ENCODE measurements around the gene GAB4.
"Not testable (repeated sequence)": the region's sequence is repeated elsewhere in the genome, so short reads cannot be mapped to it uniquely, and the experiment has no call there.

GAB4 gene

DNA sequence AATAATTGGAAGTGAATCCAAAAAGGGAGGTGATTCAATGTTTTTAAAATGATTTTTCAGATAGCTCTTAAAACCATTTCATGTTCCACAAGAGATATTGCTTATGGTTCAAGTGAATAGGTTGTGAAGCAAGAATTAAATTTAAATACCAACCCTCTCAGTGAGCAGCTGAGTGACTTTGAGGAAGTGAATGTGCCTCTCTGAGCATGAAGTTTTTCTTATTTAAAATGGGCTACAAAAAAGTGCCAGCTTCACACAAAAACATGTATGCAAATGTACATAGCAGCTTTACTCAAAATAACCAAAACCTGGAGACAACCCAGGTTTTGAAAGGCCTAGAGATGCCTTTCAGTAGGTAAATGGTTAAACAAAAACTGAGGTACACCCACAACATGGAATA lies 35.5 kb upstream of the GAB4 start:
- ChIA-PET CTCF (no interaction called here), POLR2A (no interaction called here)
- Histone ChIP-seq H3K4me3 (ENCODE audit: low read depth, low read length) (no peak overlapping the region), H3K9me3 (ENCODE audit: control insufficient read depth, insufficient read depth, low read depth, low read length) (no peaks in the 10 kb centered on the region), H3K4me1 (ENCODE audit: control insufficient read depth, insufficient read depth, low read length) (no peaks in the 10 kb centered on the region), H3K36me3 (ENCODE audit: control insufficient read depth in 2 of 2, insufficient read depth in 1 of 2, low read length in 2 of 2) (no peaks in the 10 kb centered on the region; a peak in 1 of 3 replicates), H3K27ac (ENCODE audit: extremely low read depth, low read depth, low read length) (no peak overlapping the region)
- TF ChIP-seq ZNF423 (tag by site-specific recombination; IDR thresholded peaks at IDR 0.05), result no peak
- TF ChIP-seq ZNF530 (tag by site-specific recombination; IDR thresholded peaks at IDR 0.05; ENCODE audit: low read depth), result no peak
- TF ChIP-seq ZNF391 (tag by site-specific recombination; IDR thresholded peaks at IDR 0.05; ENCODE audit: borderline replicate concordance, low read depth), result no peak
- no peak for TF ChIP-seq EGR2 (tag by site-specific recombination; IDR thresholded peaks at IDR 0.05; ENCODE audit: low read depth)
- no peak for TF ChIP-seq ATF2 (tag by site-specific recombination; IDR thresholded peaks at IDR 0.05; ENCODE audit: low read depth)
- no peak for TF ChIP-seq WT1 (tag by site-specific recombination; IDR thresholded peaks at IDR 0.05)
- TF ChIP-seq ZNF274 (IDR thresholded peaks at IDR 0.05; ENCODE audit: low read length), result no peak
- TF ChIP-seq ZNF274 (tag by site-specific recombination; IDR thresholded peaks at IDR 0.05; ENCODE audit: borderline replicate concordance), result no peak
- no peak for TF ChIP-seq ZBTB21 (tag by site-specific recombination; IDR thresholded peaks at IDR 0.05)
- no peak for TF ChIP-seq ZNF292 (tag by site-specific recombination; IDR thresholded peaks at IDR 0.05; ENCODE audit: borderline replicate concordance, low read depth)
- TF ChIP-seq ZNF169 (tag by site-specific recombination; IDR thresholded peaks at IDR 0.05), result no peak
- TF ChIP-seq ZNF350 (tag by site-specific recombination; IDR thresholded peaks at IDR 0.05), result no peak
- TF ChIP-seq, protein P1, sequence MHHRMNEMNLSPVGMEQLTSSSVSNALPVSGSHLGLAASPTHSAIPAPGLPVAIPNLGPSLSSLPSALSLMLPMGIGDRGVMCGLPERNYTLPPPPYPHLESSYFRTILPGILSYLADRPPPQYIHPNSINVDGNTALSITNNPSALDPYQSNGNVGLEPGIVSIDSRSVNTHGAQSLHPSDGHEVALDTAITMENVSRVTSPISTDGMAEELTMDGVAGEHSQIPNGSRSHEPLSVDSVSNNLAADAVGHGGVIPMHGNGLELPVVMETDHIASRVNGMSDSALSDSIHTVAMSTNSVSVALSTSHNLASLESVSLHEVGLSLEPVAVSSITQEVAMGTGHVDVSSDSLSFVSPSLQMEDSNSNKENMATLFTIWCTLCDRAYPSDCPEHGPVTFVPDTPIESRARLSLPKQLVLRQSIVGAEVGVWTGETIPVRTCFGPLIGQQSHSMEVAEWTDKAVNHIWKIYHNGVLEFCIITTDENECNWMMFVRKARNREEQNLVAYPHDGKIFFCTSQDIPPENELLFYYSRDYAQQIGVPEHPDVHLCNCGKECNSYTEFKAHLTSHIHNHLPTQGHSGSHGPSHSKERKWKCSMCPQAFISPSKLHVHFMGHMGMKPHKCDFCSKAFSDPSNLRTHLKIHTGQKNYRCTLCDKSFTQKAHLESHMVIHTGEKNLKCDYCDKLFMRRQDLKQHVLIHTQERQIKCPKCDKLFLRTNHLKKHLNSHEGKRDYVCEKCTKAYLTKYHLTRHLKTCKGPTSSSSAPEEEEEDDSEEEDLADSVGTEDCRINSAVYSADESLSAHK (tag by site-specific recombination; IDR thresholded peaks at IDR 0.05), result no peak
- TF ChIP-seq BCL11A (tag by site-specific recombination; IDR thresholded peaks at IDR 0.05; ENCODE audit: low read depth), result no peak

DNA sequence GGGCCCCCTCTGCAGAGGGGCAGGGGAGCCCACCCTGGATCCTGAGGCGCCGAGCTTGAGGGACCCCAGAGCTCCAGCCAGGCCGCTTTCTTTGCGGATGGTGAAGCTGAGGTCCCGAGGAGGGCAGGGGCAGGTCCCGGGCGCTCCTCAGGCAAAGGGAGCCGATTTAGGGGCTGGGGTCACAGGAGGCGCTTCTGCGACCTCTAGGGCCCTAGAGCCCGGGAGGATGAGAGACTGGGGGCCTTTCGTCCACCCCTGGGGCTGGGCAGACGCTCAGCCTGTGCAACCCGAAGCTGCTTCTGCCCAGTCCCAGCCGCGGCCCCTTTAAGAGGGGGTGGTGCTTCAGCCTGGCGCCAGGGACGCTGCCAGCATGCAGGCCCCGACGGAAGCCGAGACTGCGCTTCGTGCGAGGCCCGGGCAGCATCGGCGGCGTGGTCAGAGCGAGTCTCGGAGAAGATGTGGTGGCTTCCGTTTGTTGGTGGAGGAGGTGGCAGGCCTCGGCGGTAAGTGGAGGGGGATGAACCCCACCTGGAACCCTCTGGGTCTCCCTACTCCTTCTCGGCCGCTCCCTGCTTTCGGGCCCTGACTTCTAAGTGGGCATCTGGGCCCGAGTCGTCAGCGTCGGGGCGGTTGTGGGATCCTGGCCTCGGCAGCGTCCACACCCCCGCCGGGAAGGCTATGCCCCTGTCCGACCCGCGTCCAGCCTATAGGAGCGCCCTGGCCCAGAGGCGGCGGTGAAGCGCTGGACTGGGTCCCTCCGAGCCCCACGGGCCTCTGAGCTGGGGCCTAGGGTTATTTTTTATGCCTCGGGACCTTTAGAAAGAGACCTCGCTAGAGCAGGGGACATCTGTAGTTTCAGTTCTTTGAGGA lies 29.1 kb upstream of the GAB4 start:
- CTCF ChIA-PET; H3K9me3 ChIP-seq (ENCODE audit: control insufficient read depth, insufficient read depth, low read depth, low read length); H3K4me1 ChIP-seq (ENCODE audit: control insufficient read depth, insufficient read depth, low read length); H3K36me3 ChIP-seq (ENCODE audit: control insufficient read depth in 2 of 2, insufficient read depth in 1 of 2, low read length in 2 of 2); POLR2A ChIA-PET: not testable (repeated sequence)
- Histone ChIP-seq H3K4me3 (ENCODE audit: low read depth, low read length) (peak overlapping the region; percentile 45), H3K27ac (ENCODE audit: extremely low read depth, low read depth, low read length) (peak overlapping the region; percentile 68)

GRCh38 chr22:17035976-17036841 lies 28.2 kb upstream of the GAB4 start:
- H3K36me3 ChIP-seq (ENCODE audit: control insufficient read depth in 2 of 2, insufficient read depth in 1 of 2, low read length in 2 of 2); H3K4me1 ChIP-seq (ENCODE audit: control insufficient read depth, insufficient read depth, low read length); H3K9me3 ChIP-seq (ENCODE audit: control insufficient read depth, insufficient read depth, low read depth, low read length); H3K4me3 ChIP-seq (ENCODE audit: low read depth, low read length); CTCF ChIA-PET; POLR2A ChIA-PET; H3K27ac ChIP-seq (ENCODE audit: extremely low read depth, low read depth, low read length): not testable (repeated sequence)
